ENCODE measurements around the gene NANOS2.

NANOS2 gene

DNA sequence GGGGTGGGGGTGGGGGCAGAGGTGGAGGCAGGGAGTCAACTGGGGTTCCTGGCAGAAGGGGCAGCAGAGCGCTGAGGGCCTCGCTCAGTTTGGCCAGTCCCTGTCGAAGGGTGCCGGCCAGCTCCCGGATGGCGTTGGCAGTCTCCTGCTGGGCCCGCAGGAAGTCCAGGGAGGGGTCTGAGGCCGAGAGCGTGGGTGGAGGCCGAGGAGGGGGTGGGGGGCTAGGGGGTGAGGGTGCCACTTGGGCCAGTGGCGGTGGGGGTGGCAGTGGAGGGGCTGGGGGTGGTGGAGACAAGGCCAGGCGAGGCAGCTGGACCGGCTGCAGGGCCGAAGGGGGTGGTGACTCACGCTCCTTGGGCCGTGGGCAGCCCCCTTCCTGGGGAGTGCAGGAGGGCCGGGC is 23.7 kb downstream of the NANOS2 start:
- DNase-seq, result no peak

DNA sequence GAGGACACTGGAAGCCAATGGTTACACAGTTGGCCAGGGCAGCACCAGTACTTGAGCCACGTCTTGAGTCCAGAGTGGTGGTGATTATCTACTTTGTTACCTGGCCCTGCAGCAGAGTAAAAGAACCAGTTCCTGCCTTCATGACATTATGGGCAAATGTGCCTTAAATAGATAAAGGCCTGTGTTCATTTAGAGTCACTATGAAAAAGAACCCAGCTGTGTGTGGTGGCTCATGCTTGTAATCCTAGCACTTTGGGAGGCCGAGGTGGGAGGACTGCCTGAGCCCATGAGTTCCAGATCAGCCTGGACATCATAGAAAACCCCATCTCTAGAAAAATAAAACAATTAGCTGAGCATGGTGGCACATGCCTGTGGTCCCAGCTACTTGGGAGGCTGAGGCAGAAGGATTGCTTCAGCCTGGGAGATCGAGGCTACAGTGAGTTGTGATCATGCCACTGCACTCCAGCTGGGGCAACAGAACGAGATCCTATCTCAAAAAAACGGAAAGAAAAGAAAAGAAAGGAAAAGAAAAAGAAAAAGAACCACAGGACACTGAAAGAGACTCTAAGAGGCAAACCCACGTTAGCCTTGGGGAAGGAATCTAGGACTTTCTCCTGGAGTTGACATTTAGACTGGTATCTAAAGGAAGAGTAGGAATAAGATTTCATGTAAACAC is 25.2 kb downstream of the NANOS2 start:
- no peak for DNase-seq

DNA sequence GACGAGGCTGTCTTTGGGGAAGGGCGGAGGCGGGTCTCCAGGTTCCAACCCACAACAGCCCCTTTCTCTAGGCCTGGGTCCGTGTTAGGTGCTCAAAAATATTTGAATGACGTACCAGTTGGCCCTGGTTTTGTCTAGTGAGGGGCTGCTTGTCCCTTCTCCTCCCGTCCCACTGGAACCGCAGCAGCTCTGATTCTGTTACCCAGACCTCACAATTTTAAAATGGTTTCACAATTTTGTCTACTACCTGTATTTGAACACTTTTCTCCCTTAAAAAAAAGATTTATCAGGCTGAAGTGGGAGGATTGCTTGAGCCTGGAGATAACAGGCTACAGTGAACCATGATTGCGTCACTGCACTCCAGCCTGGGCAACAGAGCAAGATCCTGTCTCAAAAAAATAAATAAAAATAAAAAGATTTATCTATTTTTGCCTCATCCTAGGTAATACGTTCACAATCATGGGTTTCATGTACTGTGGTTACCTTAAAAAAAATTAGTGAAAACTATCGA is 27.3 kb downstream of the NANOS2 start:
- DNase-seq, result no peak

DNA sequence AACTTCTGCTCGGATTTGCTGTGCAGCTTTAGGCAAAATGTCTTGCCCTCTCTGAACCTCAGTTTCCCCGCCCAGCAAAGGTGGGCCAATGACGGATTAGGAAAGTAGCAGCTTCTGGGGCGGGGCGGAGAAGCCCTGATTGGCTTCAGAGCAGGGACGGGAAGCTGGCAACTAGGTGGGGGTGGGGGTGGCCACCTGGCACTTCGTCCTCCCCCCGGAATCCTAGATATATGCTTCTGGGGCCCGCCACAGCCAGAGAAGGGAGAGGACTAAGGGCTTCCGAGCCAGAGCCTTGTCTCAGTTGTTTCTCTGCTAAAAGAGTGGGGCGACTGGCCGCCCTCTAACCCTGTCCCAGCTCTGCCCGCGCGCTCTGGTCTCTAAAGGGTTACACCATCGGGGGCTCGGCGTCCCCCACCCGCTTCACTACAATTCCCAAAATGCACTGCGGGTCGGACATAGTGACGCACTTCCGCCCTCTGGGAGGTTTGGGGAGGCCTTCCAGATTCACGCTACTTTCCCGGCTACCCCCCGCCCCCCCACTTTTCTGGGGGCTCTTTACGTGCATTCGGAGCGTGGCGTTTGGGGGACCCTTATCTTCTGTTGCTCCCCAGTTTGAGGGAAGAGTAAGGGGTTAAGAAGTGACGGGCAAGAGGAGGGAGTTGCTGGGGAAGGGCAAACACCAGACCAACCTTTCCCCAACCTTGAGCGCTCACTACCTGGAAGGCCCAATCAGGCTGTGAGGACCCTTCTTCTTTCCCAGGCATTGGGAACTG is 28.0 kb downstream of the NANOS2 start:
- peak; percentile 89 for DNase-seq

DNA sequence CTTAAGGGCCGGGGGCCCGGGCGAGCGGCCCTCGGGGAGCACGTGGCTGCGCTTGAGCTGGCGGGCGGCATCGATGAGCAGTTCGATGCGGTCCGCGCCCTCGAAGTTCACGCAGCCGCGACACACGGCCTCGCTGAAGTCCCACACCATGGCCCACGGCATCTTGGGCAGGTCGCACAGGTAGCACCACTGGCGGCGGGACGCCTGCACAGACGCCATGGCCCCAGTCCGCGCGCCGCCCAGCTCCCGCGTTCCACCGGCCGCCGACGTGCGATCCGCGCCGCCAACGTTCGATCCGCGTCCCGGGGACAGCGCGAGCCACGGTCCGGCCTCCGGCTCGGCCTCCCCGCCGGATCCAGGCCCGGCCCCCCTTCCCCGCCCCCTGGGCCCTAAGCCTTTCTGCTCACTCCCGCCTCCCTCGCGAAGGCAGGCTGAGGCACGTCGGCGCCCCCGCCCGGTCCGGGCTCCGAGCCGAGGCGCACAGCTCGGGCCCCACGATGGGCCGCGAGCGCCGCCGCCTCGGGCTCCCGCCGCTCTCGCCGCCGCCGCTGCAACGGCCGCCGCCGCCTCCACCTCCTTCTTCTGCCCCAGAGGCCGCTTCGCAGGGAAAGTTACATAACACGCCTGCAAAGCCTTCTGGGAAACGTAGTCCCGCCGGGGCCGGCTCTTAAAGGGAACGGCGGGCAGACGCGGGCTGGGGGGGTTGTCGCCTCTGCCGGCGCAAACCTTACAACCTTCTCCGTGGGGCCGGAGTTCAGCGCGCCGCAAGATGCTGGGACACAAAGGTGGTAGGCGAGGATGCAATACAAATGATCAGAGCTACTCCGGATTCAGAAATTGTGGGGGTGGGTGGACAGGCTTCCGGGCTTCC is 28.8 kb downstream of the NANOS2 start, which contains the start of gene IRF2BP1:
Gene IRF2BP1 (minus strand): TSS at position 586 of the 871 bp plus-strand sequence. CDS start 367 bp downstream, at position 219.
- DNase-seq, result peak; percentile 90

DNA sequence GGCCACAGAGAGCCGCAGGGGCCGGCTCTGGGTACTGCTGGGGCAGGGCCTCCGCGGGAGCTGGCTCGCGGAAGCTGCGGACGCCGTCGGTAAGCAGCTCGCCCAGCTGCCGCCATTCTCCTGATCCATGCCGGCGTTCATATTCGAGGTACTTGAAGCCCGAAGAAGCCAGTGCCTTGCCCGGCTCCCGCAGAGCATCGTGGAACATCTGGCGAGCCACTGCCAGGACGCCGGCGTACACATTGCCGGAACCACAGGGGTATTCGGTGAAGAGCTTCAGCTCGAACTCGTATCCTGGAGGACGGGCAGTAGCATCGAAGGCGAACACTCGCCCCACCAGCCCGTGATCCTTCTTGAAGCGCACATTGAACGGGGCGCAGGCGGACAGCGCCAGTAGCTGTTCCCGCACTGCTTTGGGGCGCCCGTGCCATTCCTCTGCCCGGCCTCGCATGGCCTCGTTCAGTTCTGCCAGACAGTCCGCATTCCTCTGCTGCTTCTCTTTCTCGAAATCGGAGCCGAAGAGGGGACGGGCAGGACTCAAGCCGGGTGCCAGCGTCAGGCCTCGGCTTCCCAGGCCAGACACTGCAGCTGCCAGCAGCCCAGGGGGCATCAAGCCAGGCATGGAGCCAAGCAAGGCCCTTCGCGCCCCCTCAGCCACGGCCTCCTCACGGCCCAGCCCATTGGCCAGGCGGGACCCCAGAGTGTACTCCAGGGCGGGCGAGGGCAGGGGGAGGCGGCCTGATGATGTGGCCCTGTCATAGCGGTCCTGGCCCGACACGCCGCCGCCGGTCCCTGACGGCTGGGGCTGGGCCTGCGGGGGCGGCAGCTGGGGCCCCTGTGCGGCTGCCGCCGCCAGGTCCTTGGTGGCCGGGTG is 29.7 kb downstream of the NANOS2 start:
- DNase-seq, result peak; percentile 29

DNA sequence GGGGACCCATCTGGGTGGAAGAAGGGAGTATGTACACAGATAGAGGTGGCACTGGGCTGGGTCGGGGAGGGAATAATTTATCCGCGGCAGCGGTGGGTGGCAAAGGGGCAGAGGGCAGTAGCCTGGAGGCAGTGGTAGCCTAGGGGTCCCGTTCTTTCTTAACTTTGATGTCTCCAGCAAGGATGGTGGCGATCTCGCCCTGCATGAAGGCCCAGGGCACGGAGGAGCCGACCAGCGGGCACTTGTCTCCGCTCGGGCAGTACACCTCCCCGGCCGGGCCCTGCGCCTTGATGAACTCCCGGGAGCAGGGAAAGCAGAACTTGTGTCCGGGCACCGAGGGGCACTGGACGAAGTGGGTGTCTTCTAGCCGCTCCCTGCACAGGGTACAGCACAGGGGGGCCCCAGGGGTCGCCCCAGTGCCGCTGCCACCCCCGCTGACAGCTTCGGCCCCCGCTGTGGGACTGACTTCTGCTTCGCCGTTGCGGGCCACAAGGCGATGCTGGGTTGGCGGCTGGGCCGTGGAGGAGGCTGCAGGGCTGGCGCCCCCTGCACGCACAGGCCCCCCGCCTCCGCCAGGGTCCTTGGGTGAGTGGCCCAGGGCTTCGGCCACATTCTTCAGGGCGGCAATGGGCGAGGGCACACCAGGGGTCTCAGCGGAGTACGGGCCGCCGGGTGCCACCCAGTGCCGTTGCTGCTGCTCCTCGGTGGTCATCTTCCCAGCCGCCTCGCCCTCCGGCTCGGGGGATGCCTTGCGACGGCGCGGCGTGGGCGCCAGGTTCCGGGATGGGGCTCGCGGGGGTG is 30.5 kb downstream of the NANOS2 start:
- DNase-seq, result no peak

DNA sequence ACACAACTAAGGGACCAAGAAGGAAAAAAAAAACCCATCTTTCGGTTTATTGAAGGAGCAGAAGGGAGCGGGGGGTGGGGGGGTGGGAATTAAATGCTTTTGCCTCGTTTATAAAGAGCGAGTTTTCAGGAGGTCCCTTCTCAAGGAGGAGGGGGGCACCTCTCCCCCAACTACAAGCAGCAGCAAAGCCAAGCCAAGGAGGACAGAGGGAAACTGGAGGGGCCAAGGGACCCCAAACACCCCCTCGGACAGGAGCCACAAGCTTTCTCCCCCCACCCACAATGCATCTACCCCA is 31.0 kb downstream of the NANOS2 start:
- DNase-seq, result no peak

DNA sequence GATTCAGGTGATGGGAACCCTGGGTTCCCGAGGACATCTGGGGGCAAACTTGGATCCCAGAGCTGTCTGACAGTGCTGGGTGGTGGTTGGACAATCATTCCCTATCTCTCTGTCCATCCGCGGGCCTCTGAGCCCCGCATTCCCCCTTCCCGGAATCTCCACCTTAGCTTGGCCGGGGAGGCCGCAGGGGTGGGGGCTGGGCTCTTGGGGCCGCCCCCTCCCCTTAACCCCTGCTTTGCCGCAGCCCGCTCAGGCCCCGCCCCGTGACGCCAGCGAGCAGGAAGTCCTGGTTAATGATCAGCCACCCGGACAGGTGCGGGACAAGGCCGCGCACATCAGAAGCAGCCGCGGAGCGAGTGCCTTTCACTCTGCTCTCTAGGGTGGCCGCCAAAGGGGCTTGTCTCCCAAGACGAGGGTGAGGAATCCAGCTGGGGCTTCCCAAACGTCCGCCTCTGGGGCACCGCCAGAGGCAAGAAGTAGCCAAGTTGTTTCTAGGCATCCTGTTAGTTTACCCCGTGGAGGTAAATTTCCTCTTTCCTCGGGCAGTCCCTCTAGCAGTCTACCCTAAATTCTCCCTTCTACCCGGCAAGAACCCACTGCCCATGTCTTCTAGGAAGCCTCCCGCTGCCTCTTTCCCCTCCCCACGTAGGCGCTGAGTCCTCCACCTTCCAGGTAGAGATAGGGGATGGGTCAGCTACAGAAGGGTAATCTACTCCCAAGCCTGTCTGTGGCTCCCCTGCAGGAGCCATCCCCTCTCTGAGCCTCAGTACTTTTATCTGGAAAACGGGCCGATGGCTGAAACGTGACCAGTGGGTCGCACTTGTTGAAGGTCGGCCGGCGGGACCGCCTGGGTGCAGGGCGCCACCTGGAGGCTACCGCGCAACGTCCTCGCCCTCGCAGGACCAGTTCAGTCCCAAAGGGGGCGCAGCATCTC is 31.7 kb downstream of the NANOS2 start:
- DNase-seq, result peak; percentile 84

DNA sequence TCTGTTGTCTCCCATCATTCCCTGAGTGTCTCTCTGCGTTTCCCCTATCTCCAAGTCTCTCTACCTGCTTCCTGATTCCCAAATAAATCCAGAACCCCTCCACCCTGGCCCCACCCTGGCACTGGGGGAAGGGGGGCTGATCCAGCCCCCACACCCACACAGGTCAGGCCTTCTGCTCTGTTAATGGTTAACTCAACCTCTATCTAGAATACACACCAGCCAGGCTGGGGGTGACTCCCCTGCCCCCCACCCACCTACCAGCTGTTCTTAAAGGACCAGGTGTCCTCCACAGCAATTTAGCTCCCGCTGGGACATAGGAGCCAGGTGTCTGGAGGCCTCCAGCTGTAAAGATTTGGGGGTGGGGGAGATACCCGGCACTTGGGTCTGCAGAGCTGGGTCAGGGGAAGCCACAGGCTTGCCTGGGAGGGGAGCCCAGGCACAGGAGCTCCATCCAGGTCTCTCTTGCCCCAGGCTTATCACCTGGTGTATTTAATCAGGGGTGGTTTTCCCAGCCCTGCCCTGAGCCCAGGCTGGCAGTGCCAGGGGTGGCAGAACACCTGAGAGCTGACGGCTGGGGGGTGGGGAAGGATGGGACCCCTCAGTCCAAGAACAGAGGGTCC is 32.6 kb downstream of the NANOS2 start:
- no peak for DNase-seq

DNA sequence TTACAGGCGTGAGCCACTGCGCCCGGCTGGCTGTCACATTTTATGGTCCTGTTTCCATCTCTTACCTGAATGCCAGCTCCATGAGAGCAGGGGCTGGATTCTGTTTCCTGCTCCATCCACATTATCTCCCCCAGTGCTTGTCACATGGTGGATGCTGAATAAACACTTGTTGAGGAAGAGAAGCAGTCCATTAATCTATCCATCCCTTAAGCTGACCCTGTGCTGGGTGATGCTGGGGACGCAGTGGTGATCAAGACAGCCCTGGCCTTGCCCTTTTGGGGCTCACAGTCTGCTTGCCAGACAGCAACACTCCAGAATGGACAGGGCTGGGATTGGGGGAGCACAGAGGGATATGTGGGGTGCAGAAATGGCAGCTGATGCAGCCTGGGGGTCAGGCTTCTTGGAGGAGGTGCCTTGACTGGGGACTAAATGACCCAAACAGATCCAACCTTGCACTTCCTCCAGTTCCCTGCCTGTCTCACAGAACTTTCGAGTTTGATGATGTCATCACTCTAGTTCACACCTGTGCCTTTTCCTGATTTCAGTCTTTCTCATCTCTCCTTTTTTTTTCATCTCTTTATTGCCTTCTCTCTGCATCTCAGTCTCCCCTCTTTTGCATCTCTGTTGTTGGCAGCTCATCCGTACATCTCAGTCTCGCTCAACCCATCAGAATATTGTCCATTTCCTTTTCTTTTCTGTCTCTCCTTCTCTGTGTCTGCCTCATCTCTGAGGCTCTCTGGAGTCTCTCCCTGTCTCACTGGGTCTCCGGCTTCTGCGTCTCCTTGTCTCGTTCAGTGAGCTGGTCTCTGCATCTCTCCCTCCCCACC is 33.3 kb downstream of the NANOS2 start:
- no peak for DNase-seq

DNA sequence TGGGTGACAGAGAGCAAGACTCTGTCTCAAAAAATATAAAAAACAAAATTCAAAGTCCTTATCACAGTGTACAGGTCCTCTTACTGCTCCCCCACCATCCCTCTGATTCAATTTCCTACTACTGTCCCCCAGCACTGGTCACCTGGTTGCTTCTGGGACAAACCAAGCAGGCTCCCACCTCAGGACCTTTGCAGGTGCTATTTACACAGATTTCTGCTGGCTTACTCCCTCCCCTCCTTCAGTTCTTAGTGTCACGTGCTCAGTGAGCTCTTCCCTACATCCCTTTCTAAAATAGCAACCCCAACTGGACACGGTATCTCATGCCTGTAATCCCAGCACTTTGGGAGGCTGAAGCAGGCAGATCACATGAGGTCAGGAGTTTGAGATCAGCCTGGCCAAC is 34.6 kb downstream of the NANOS2 start:
- DNase-seq, result no peak

DNA sequence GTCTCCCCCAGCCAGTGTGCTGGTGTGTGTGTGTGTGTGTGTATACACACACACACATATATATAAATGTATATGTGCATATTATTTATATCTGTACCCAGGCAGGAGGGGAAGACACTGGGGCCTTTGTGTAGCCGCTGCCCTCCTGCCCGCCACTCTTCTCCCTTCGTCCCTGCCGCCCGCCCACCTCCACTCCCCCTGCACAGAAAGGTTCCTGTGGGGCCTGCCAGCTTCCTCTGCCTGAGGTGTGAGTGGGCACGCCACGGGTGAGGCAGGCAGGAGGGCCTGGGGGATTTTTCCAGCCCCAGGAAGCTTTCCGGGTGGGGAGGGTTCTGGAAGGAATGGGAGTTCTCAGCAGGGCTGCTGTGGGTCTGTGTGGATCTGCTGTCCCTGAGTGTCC is 35.5 kb downstream of the NANOS2 start:
- DNase-seq, result no peak

DNA sequence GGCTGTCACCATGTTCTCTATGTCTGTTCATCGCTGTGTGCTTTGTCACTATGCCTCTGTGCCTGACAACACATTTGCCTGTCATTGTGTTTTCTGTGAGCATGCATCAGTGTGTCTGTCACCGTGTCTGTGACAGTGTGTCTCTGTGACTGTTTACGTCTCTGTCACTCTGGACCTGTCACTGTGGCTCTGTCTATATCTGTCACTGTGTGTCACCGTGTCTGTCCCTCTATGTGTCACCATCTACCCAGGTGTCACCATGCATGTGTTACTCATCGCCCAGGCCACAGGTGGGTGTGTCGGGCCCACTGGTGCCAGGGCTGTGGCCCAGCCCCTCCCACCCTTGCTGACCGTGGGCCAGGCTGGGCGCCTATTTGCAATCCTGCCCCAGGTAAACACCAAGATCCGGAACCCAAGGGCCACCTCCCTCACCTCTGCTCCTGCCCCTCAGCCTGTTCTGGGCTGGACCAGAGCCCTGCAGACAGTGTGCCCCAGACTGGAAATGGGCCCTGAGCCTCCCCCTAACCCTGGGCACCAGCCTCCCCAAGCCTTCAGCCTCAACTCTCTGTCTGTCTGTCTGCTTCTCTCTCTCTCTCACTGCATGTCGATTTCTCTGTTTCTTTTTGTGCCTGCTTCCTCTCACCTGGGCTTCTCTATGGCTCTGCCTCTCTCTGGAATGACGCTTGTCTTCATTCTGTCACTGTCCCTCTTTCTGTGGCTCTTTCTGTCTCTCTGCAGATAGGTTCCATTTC is 36.4 kb downstream of the NANOS2 start:
- DNase-seq, result no peak

DNA sequence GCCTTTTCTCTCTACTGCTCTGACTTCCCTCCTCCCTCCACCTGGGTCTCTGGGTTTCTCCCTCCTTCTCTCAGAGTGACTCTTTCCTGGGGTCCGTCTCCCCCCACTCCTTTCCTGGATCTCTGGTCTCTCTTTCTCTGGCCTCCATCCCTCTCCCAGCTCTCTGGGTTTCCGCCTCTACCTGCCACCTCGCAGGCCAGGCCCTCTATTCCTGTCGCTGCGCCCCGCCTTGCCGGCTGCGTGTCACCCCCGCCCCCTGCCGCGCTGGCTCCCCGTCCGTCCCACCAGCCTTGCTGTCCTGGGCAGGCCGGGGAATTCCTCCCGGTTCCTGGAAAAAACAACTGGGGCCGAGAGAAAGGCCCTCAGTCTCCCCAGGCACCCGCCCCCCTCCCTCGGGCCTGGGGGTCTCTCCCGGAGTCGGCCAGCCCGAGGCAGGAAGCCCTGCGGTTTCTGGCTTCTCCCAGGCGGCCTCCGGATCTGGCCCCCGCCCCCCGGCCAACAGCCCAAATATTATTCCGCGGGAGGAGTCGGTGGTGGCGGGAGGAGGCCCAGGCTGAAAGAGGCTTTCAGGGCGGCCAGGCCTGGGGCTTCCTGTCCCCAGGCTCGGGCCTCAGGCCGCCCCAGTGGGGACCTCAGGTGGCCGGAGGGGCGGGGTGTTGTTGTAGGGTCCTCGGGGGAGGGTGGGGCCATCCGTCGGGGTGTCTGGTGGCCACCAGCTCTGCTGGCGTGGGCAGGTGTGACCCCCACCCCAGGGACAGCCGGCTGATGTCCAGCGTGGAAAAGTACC is 38.0 kb downstream of the NANOS2 start:
- DNase-seq, result peak; percentile 58

DNA sequence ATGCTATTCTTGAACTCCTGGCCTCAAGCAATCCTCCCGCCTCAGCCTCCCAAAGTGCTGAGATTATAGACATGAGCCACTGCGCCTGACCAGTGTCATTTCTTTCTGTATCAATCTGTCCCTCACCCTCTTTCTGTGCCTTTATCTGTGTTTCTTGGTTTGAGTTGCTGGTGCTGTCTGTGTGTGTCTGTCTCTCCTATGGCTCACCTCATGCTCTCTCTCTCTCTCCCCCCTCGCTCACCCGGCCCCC is 38.5 kb downstream of the NANOS2 start:
- no peak for DNase-seq

DNA sequence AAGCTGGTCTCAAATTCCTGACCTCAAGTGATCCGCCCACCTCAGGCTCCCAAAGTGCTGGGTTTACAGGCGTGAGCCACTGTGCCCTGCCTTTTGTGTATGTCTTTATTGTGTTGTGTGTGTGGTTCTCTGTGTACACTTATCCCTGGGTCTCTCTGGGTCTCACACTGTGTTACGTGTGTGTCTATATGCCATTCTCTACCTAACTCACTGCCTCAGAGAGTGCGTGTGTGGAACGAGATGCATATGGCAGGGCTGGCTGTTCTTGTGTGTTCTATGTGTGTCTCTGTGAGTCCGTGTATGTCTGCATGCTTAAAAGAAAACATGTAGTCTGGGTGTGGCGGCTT is 40.0 kb downstream of the NANOS2 start:
- no peak for DNase-seq

DNA sequence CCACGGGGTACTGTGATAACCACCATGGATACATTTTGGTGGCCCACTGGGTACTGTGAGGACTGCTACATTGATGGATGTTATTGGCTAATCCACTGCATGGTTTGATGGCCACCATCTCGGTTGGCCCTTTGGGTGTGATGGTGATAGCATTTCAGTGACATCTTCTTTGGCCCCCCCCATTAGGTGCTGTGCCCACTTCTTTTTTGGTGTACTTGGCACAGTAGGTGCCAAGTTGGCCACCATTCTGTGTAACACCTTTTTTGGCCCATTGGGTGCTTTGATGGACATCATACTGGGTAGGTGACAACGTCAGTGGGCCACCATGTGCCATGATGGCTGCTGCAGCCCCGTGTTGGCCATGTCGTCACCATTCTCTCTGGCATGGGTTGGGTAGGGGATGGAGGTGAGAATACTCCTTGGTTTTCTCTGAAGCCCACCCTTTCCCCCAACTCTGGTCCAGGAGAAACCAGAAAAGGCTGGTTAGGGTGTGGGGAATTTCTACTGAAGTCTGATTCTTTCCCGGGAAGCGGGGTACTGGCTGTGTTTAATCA is 41.3 kb downstream of the NANOS2 start:
- no peak for DNase-seq
